GM19023 (cell line): ENCODE measurements around the gene COL7A1.

Experiments used
- ATAC-seq: cut with Tn5 transposase; IDR thresholded peaks from one replicate; pipeline ENCODE4 v1.9.1; 2021; ENCODE audit warnings: mild to moderate bottlenecking, moderate library complexity; ENCODE audit not compliant: unreplicated experiment

COL7A1 gene

GRCh38 chr3:48595075-48595525, at the start of gene COL7A1:
COL7A1 (minus strand) TSS chr3:48595329; CDS start chr3:48595159, 170 bp downstream.
- ATAC-seq: no peak

GRCh38 chr3:48642605-48643004, 47.5 kb upstream of the COL7A1 start:
- no peak for ATAC-seq

GRCh38 chr3:48641396-48641795, 46.3 kb upstream of the COL7A1 start:
- ATAC-seq: no peak

- ATAC-seq: no peak
Observed at GRCh38 chr3:48639944-48640606, 44.9 kb upstream of the COL7A1 start.

- no peak for ATAC-seq
Observed at GRCh38 chr3:48637305-48637704, 42.2 kb upstream of the COL7A1 start.

- ATAC-seq: no peak
Observed at GRCh38 chr3:48636149-48636655, 41.1 kb upstream of the COL7A1 start.

GRCh38 chr3:48635222-48636021, 40.3 kb upstream of the COL7A1 start, which contains the start of gene SLC26A6:
SLC26A6 (minus strand) TSS chr3:48635461; CDS start chr3:48635393, 68 bp downstream.
- peak; percentile 92 for ATAC-seq

GRCh38 chr3:48634661-48635221, 39.6 kb upstream of the COL7A1 start:
- ATAC-seq: peak; percentile 14

- ATAC-seq: no peak
Observed at GRCh38 chr3:48633743-48634142, 38.6 kb upstream of the COL7A1 start.

GRCh38 chr3:48633256-48633655, 38.1 kb upstream of the COL7A1 start:
- ATAC-seq: no peak

GRCh38 chr3:48631516-48632448, 36.7 kb upstream of the COL7A1 start:
- no peak for ATAC-seq

- no peak for ATAC-seq
Observed at GRCh38 chr3:48630833-48631232, 35.7 kb upstream of the COL7A1 start.

- no peak for ATAC-seq
Observed at GRCh38 chr3:48630407-48630806, 35.3 kb upstream of the COL7A1 start.

GRCh38 chr3:48629894-48630293, 34.8 kb upstream of the COL7A1 start:
- ATAC-seq: no peak

GRCh38 chr3:48628277-48629017, 33.3 kb upstream of the COL7A1 start:
- no peak for ATAC-seq

- ATAC-seq: no peak
Observed at GRCh38 chr3:48625600-48625999, 30.5 kb upstream of the COL7A1 start.

GRCh38 chr3:48624767-48625166, 29.6 kb upstream of the COL7A1 start:
- ATAC-seq: no peak

- no peak for ATAC-seq
Observed at GRCh38 chr3:48623851-48624547, 28.9 kb upstream of the COL7A1 start.

GRCh38 chr3:48621461-48621869, 26.3 kb upstream of the COL7A1 start, which contains the start of gene TMEM89:
TMEM89 (minus strand) TSS chr3:48621769; CDS start chr3:48621756, 13 bp downstream.
- ATAC-seq: no peak
